NCI-H526 treated with DMSO at 0.1 percent for 48 hours (cell line): Measurements from ENCODE around the gene STAP2.
"Not testable (repeated sequence)": the region's sequence is repeated elsewhere in the genome, so short reads cannot be mapped to it uniquely, and the experiment has no call there.

Experiments
- DNase-seq: peaks from one replicate; lab custom pipeline; 2025; lab: John Stamatoyannopoulos, UW

STAP2 gene

DNA sequence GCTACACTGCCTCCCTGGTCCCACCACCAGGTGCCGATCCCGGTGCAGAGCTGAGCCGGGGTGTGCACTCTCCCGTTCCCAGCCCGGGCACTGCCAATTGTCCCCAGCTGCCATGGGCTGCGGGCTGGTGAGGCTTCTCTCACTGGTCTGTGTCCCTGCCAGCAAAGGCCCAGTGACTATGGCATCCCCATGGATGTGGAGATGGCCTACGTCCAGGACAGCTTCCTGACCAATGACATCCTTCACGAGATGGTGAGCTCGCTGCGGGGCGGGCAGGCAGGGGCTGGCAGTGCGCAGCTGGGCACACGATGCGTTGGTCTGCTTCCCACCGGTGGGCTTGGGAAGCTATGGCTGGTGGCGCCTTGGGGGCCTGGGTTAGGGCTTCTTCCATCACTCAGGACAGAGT lies 19.3 kb upstream of the STAP2 start:
- DNase-seq, result no peak

DNA sequence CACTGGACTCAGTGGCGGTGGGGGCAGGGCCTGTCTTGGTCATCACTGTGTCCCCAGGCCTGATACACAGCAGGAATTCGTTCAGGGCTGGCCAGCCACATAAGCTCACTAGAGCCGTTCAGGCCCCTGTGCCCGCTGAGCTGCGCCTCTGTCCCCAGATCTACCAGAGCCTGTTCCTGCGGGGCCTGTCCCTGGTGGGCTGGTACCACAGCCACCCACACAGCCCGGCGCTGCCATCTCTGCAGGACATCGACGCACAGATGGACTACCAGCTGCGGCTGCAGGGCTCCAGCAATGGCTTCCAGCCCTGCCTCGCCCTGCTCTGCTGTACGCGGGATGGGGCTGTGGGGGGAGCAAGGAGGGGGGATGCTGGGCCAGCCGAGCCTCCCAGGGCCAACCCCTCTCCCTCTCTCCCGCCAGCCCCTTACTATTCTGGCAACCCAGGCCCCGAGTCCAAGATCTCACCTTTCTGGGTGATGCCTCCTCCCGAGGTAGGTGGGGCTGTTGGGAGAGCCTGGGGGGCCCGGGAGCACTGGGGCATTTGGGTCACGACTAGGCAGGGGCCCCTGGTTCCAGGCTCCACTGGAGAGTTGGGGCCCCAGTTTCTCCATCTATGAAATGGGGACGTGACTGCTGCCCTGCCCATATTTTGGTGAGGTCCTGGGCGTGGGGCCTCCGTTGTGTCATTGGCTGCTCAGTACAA lies 18.6 kb upstream of the STAP2 start:
- DNase-seq, result no peak

DNA sequence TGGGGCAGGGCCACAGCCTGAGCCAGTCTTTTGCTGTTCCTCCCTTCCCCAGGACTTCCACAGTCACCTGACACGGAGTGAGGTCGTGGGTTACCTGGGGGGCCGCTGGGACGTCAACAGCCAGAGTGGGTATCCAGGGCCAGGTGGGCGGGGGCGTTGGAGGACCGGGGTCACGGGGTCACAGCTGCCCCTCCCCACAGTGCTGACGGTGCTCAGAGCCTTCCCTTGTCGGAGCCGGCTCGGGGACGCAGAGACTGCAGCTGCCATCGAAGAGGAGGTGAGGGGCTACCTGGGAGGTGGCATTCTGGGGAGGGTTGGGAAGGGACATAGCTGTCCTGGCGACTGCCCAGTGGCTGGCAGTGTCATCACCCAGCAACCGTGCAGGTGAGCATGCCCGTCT lies 16.3 kb upstream of the STAP2 start:
- DNase-seq, result no peak

DNA sequence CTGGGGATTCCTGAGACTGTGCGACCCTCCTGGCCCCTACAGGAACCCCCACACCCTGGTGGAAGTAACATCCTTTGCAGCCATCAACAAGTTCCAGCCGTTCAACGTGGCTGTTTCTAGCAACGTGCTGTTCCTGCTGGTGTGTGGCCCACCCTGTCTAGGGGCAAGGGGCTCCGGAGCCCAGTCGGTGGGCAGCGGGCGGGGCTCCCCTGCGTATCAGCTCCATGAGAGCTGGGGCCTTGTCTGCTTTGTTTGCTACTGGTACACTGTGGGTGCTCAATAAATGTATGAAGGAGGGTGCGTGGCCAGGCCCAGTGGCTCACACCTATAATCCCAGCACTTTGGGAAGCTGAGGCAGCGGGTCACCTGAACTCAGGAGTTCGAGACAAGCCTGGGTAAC lies 15.7 kb upstream of the STAP2 start:
- DNase-seq, result no peak

DNA sequence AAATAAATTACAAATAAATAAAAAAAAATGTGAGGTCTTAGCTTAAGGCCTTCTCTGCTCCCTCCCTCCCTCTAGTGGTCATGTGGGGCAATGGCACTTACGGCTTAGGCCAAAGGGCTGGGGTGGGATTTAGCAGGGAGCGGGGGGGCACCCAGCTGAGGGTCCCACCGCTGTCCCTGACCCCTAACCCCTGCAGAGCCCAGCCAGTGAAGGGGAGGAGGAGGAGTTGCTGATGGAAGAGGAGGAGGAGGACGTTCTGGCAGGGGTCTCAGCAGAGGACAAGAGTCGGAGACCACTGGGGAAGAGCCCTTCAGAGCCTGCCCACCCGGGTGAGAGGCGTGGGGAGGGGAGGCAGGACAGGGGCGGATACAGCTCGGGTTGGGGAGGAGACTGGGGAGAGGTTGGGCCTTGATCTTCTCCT lies 14.1 kb upstream of the STAP2 start:
- no peak for DNase-seq

DNA sequence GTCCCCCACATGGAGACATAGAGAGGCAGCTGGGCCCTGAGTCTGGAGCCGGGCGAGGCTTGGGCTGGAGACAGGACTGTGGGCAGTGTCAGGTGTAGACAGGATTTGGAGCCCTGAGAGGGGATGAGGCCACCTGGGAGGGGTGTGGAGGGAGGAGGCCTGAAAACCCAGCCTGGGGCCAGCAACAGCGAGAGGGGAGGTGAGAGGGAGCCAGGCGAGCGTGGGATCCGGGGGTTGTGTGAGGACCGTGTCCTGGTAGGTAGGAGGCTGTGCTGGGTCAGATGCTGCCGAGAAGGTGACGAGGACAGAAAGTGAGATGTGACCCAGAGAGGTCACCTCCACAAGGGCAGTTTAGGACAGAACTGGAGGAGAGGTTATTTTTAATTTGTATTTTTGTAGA lies 12.1 kb upstream of the STAP2 start:
- no peak for DNase-seq

DNA sequence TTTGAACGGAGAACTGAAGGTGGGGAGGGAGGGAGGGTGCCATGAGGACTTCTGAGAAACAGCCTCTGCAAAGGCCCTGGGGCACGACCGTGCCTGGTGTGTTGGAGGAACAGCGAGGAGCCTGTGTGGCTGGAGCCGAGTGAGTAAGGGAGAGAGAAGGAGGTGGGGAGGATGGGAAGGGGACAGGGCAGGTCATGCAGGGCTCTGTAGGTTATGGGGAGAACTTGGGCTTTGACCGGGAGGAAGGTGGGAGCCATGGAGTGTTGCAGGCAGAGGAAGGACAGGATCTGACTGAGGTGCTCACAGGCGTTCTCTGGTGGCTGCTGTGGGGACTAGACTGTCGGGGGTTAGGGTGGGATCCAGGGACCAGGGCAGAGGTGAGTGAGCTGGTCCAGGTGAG lies 11.5 kb upstream of the STAP2 start:
- no peak for DNase-seq

DNA sequence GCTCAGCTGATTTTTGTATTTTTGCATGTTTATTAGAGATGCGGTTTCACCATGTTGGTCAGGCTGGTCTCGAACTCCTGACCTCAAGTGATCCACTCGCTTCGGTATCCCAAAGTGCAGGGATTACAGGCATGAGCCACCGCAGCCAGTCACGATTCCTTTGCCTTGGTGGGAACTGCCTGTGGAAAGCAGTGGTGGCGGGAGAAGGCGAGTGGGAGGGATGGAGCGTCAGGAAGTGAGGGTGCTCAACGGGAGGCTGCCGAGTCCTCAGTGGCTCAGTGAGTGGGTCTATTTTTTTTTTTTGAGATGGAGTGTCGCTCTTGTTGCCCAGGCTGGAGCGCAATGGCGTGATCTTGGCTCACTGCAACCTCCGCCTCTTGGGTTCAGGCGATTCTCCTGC lies 10.6 kb upstream of the STAP2 start:
- not testable (repeated sequence) for DNase-seq

DNA sequence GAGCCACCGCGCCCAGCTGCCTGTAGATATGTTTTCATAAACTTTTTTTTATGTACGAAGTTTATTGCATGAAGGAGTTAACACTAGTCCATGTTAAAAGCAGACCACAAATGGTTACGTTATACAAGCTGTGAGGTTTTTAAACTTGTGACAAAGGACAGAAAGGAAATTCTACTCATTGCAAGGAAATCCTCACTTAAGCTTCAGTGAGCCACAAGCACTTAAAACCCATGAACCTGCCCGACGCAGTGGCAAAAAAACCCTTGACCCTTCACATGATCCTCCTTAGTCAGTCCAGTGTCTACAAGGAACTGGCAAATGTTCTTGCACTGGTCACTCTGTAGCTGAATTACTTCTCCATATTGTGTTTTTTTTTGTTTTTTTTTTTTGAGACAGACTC lies 8.9 kb upstream of the STAP2 start:
- DNase-seq, result no peak

DNA sequence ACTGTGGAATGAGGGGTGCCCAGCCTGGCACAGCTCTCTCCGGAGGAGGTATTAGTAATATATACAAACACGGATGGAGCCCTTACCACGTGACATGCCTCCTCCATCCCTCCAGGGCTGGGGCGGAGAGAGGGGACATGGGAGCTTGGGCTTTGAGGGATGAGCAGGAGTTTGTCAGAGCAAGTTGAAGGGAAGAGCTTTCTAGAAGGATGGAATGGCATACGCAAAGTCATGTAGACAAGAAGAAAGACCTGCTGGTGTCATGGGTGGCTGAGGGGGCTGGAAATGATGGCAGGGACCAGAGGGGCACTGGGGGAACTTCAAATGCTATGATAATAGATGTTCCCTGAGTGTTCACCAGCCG lies 7.4 kb upstream of the STAP2 start:
- DNase-seq, result no peak

DNA sequence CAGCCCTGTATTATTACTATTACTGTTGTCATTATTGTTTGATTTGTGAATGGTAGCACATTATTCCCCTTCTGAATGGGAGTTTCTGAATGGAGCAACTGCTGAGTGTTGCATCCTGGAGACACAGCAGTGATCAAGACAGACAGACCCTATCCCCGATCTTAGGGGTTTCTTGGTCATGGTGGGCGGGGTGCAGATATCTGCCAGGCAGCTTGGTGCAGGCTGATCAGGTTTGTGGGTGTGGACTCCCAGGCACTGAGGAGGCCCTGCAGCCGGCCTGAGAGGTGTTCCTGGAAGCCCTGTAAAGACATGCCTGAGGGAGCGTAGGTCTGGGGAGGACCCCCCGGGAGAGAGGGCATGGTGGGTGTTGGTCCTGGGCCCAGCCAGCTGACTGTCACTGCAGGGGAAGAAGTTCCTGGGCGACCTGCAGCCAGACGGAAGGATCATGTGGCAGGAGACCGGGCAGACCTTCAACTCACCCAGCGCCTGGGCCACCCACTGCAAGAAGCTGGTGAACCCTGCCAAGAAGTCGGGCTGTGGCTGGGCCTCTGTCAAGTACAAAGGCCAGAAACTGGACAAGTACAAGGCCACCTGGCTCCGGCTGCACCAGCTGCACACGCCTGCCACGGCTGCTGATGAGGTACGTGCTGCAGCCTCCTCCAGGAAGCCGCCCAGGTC lies 6.9 kb upstream of the STAP2 start:
- no peak for DNase-seq

DNA sequence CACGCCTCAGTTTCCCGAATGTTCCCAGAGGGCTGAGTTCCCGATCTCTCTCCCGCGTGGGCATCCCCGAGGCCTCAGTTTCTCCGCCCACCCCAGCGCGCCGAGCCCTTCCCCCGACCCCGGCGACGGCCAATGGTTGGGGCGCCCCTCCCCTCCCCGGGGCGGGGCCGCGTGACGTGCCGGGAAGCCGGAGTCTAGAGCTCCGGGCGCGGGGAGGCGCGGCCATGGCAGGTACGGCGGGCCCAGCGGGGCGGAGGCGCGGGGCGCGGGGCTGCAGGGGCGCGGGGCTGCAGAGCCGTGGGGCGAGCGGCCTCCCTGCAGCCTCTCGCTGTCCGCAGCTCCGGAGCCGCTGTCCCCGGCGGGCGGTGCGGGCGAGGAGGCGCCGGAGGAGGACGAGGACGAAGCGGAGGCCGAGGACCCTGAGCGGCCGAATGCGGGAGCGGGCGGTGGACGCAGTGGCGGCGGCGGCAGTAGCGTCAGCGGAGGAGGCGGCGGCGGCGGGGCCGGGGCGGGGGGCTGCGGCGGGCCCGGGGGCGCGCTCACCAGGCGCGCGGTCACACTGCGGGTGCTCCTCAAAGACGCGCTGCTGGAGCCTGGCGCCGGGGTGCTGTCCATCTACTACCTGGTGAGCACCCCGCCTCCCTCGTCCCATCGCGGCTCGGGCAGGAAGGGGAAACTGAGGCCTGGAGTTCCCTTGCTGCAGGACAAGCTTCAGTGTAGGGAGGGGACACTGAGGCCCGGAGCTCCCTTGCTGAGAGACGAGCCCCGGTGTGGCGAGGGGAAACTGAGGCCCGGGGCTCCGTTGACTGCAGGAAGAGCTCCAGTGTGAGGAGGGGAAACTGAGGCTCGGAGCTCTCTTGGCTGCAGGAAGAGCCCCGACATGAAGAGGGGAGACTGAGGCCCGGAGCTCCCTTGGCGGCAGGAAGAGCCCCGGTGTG lies 5.0 kb upstream of the STAP2 start, which contains the start of gene MPND:
MPND (plus strand) TSS at position 193 of the 938 bp plus-strand sequence; CDS start at position 225, 32 bp downstream.
- peak; percentile 62 for DNase-seq

DNA sequence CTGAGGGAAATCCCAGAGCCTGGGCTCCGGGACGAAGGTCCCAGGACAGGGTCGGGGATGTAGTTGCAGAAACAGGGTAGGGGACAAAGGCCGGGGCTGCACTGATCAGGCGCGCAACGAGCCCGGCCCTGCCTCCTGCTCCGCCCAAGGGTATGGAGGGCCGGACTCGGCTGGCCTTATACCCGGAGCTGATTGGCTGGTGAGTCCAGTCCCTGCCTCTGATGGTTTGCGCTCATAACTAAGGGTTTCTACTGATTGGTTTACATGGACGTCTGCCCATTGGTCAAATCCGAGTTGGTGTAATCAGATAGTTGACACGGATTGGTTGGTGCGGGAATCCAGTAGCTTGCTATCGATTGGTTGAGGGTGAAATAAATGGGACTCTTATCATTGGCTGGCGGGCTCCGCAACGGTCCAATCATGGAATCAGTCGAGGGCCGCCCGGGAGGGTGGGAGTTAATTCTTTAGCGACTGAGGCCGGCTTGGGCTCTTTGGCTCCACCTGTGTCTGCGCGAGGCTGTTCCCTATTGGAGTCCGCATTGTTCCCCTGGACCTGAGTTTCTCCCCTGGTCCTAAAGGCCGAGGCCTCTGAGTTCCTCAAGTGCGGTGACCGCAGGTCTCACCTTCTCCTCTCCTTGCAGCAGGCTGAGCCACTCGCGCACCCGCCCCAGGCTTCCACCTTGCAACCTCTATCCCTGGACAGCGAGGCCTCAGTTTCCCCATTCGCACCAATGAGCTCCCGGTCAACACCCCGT lies 4.2 kb upstream of the STAP2 start:
- peak; percentile 97 for DNase-seq

DNA sequence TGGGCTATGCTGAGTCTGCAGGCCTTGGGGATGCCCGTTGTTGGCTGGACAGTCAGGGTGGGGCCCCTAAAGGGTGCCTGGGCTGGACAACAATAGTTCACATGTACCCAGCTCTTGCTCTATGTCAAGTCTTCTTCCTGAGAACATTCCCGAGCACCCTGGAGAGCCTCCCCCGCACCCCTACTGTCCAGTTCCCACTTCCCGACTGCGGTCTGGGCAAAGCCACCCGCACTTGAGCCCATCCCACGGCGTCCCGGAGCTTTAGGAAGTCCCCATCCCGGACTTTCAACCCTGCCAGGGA lies 3.6 kb upstream of the STAP2 start:
- no peak for DNase-seq

DNA sequence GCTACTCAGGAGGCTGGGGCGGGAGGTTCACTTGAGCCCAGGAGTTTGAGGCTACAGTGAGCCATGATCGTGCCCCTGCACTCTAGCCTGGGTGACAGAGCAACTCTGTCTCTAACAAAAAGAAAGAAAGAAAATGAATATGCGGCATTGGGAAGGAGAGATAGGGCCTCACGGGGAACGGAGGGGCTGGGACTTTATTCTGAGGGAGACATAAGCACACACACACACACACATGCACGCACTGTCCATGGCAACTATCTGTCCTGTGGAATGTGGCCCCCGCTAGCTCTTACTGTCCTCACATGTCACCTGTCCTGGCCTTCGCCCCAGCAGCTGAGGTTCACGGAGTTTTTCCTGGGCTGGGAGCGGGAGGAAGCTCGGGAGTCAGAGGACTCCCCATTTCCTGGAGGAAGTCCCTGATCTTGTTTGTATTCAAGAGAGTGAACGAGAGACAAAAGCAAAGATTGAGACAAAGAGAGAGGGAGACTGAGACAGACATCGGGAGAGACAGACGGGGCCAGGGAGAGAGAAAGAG lies 654 bp downstream of the STAP2 start:
- no peak for DNase-seq

DNA sequence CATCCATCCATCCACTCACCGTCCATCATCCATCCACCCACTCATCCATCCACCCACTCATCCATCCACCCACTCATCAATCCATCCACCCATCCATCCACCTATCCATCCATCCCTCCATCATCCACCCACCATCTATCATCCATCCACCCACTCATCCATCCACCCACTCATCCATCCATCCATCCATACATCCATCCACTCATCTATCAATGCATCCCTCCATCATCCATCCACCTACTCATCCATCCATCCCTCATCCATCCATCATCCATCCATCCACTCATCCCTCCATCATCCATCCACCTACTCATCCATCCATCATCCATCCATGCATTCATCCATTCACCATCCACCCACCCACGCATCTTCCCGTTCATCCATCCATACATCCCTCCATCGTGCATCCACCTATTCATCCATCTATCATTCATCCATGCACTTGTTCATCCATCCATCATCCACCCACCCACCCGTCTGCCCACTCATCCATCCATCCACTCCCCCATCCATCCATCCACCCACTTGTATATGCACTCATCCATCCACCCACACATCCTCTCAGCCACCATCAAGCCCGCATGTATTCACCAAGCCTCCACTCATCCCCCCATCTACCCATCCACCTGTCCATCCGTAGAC lies 3.6 kb downstream of the STAP2 start:
- DNase-seq, result no peak

DNA sequence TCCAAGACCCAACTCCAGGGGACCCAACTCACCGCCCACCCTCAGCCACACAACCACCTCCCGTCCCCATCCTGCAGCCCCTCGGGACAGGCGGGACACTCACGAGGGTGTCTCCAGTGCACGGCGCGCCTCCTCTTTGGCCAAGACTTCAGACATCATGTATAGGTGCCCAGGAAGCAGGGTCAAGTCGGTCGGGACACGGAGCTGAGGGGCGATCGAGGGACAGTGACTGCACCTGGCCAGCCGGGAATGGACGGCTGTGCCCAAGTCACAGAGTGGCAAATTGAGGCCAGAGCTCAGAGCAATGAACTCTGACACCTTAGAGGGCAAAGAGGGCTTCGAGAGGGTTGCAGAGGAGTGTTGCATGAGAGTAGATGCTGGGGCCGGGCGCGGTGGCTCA lies 8.8 kb downstream of the STAP2 start:
- no peak for DNase-seq

DNA sequence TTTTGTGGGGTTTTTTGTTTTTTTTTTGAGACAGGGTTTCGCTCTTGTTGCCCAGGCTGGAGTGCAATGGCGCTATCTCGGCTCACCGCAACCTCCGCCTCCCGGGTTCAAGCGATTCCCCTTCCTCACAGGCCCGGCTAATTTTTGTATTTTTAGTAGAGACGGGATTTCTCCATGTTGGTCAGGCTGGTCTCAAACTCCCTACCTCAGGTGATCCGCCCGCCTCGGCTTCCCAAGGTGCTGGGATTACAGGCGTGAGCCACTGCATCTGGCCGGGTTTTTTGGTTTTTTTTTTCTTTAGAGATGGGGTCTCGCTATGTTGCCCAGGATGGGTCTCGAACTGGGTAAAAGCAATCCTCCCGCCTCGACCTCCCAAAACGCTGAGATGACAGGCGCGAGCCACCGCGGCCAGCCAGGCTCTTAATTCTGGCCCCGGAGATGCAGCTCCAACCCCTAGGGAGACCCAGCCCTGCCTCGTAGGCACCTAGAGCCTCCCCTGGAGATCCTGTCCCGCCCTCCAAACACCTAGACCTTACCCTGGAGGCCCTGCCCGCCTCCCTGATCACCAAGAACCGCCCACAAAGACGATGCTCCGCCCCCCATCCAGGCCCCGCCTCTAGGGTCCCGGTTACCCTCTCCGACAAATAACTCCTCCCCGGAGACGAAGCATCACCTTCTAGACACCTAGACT lies 9.5 kb downstream of the STAP2 start:
- DNase-seq, result not testable (repeated sequence)

DNA sequence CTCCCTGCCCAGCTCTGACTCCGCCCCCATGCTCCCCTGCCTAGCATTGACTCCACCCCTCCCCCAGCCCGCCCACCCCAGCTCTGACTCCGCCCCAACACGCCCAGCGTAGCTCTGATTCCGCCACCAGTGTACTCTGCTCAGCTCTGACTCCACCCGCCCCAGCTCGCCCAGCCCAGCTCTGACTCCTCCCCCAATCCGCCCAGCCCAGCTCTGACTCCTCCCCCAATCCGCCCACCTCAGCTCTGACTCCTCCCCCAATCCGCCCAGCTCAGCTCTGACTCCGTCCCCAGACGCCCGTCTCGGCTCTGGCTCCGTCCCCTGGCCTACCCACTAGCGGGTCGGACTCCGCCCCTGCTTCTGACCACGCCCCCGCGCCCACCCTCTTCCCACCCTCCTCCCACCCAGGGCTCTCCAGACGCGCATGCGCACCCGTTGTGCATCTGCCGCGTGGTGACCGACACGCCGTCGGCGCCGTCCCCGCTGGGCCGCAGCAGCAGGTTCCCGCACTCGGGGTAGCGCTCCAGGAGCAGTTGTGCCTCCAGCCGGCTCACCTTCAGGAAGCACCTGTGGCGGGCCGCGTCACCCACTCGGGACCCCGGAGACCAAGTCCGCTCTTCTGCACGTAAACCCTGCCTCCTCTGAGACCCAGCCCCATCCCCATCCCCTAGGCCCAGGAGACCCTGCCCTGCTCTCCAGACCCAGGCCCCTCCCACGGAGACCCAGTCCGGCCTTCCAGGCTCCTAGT lies 10.2 kb downstream of the STAP2 start:
- DNase-seq, result no peak

DNA sequence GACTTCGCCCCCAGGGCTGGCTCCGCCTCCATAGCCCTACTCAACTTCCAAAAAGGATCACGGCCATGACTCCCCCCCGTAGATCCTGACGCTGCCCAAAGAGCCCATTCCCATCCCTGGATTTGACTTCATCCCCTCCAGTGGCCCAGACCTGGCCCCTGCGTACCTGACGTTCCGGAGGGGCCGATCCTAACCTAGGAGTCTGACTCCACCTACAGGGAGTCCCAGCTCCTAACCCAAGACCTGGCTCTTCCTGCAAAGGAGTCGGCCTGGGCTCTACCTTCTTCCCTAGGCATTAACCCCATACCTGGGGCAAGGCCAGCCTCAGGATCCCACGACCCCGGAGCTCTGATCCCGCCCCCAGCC lies 10.8 kb downstream of the STAP2 start:
- DNase-seq, result no peak
